GM23338 (cell line): ENCODE results near the gene TMEM236. TPM values are rescaled to one million over a fixed set of nuclear protein-coding genes. Genes with fewer than 3 reads are reported as not detected.

Source experiments
- ATAC-seq: fragments of 200-7000 bp; cut with Tn5 transposase; 3 replicates; pipeline ENCODE4 v1.9.1; 2020
- DNase-seq: peaks from one replicate; pipeline ENCODE4 v3.0.0-alpha.2; 2015; ENCODE audit warnings: low spot score
- H2AFZ ChIP-seq: fragments of 200-600 bp; sonication (generic); 2 replicates; pipeline ENCODE4 v1.8.0; 2016; ENCODE audit warnings: antibody characterized with exemption, mild to moderate bottlenecking, moderate library complexity
- H3F3A ChIP-seq: fragments of 200-600 bp; sonication (generic); replicated peaks from 2 replicates; pipeline ENCODE4 v1.8.0; 2017; ENCODE audit warnings: antibody characterized with exemption, mixed run types, low read depth
- H3K27ac ChIP-seq: fragments of 200-600 bp; sonication (generic); 2 replicates; pipeline ENCODE4 v1.6.1; 2016; ENCODE audit warnings: low read depth
- H3K27me3 ChIP-seq: fragments of 200-600 bp; sonication (generic); 2 replicates; pipeline ENCODE4 v1.8.0; 2016; ENCODE audit warnings: mild to moderate bottlenecking, mixed run types, moderate library complexity; ENCODE audit not compliant: insufficient read depth
- H3K36me3 ChIP-seq: fragments of 200-600 bp; sonication (generic); 2 replicates; pipeline ENCODE4 v1.8.0; 2016; ENCODE audit warnings: mild to moderate bottlenecking; ENCODE audit not compliant: insufficient read depth
- H3K4me1 ChIP-seq: fragments of 200-600 bp; sonication (generic); 2 replicates; pipeline ENCODE4 v1.8.0; 2016; ENCODE audit warnings: mild to moderate bottlenecking, moderate library complexity; ENCODE audit not compliant: insufficient read depth
- H3K4me2 ChIP-seq: fragments of 200-600 bp; sonication (generic); 2 replicates; pipeline ENCODE4 v1.7.1; 2017; ENCODE audit warnings: mixed run types
- H3K4me3 ChIP-seq: fragments of 200-600 bp; sonication (generic); 2 replicates; pipeline ENCODE4 v1.6.1; 2016; ENCODE audit warnings: mixed run types
- H3K79me2 ChIP-seq: fragments of 200-600 bp; sonication (generic); replicated peaks from 2 replicates; pipeline ENCODE4 v1.8.0; 2017; ENCODE audit warnings: mild to moderate bottlenecking; ENCODE audit not compliant: insufficient read depth
- H3K9me2 ChIP-seq: fragments of 200-600 bp; sonication (generic); 2 replicates; pipeline ENCODE4 v1.8.0; 2017; ENCODE audit not compliant: insufficient read depth
- H4K20me1 ChIP-seq: fragments of 200-600 bp; sonication (generic); replicated peaks from 2 replicates; pipeline ENCODE4 v1.8.0; 2017; ENCODE audit warnings: mild to moderate bottlenecking; ENCODE audit not compliant: insufficient read depth
- H3K27ac Mint-ChIP-seq: 2 replicates; pipeline ENCODE4 v1.8.0; 2020; ENCODE audit warnings: inconsistent platforms, mild to moderate bottlenecking, moderate library complexity, mixed read lengths
- H3K27me3 Mint-ChIP-seq: 3 replicates; pipeline ENCODE4 v1.8.0; 2022; ENCODE audit warnings: low read depth, mild to moderate bottlenecking, moderate library complexity, mixed read lengths, inconsistent platforms; ENCODE audit not compliant: insufficient read depth, poor library complexity
- H3K36me3 Mint-ChIP-seq: 3 replicates; pipeline ENCODE4 v1.8.0; 2021; ENCODE audit warnings: low read depth, mild to moderate bottlenecking, inconsistent platforms, moderate library complexity, mixed read lengths
- H3K4me1 Mint-ChIP-seq: 3 replicates; pipeline ENCODE4 v1.8.0; 2020; ENCODE audit warnings: mild to moderate bottlenecking, inconsistent platforms, mixed read lengths
- H3K4me3 Mint-ChIP-seq: 3 replicates; pipeline ENCODE4 v1.8.0; 2021; ENCODE audit warnings: moderate library complexity, mild to moderate bottlenecking, inconsistent platforms, mixed read lengths
- H3K9me3 Mint-ChIP-seq: 3 replicates; pipeline ENCODE4 v1.8.0; 2020; ENCODE audit warnings: moderate library complexity, mild to moderate bottlenecking, inconsistent platforms, mixed read lengths
- CREB1 ChIP-seq: fragments of 250-450 bp; sonication (Bioruptor Pico); IDR thresholded peaks from 2 replicates; pipeline ENCODE4 v1.5.0; 2020; ENCODE audit warnings: low read depth, mild to moderate bottlenecking, moderate library complexity
- CTCF ChIP-seq, 2 experiments: fragments of 200-600 bp in 1 of 2; sonication (generic) in 1 of 2; conservative IDR thresholded peaks; 2 replicates each; pipeline versions ENCODE4 v1.5.1 to v1.6.1; 2016 to 2017; ENCODE audit warnings: antibody characterized with exemption in 2 of 2, low read depth in 2 of 2, mild to moderate bottlenecking in 2 of 2, moderate library complexity in 1 of 2
- ETS1 ChIP-seq: IDR thresholded peaks from 2 replicates; pipeline ENCODE4 v1.6.1; 2016; ENCODE audit warnings: antibody characterized with exemption
- EZH2 ChIP-seq: fragments of 200-600 bp; sonication (generic); IDR thresholded peaks from one replicate; pipeline ENCODE4 v1.8.0; 2017; ENCODE audit warnings: antibody characterized with exemption, mild to moderate bottlenecking, low read depth; ENCODE audit not compliant: unreplicated experiment
- EZH2phosphoT487 ChIP-seq: fragments of 200-600 bp; sonication (generic); IDR thresholded peaks from one replicate; pipeline ENCODE4 v1.8.1; 2018; ENCODE audit warnings: antibody characterized with exemption; ENCODE audit not compliant: unreplicated experiment
- JUNB ChIP-seq: IDR thresholded peaks from one replicate; pipeline ENCODE4 v1.6.1; 2016; ENCODE audit warnings: antibody characterized with exemption; ENCODE audit not compliant: unreplicated experiment
- NANOG ChIP-seq: IDR thresholded peaks from 2 replicates; pipeline ENCODE4 v1.6.1; 2016; ENCODE audit warnings: antibody characterized with exemption, borderline replicate concordance
- REST ChIP-seq: IDR thresholded peaks from one replicate; pipeline ENCODE4 v1.6.1; 2018; ENCODE audit warnings: antibody characterized with exemption; ENCODE audit not compliant: unreplicated experiment
- STAT1 ChIP-seq: IDR thresholded peaks from one replicate; pipeline ENCODE4 v1.6.1; 2016; ENCODE audit warnings: antibody characterized with exemption; ENCODE audit not compliant: unreplicated experiment
- ZNF114 ChIP-seq: fragments of 250-450 bp; sonication (Bioruptor Pico); IDR thresholded peaks from 2 replicates; pipeline ENCODE4 v1.5.0; 2020; ENCODE audit warnings: mild to moderate bottlenecking, moderate library complexity
- ZNF331 ChIP-seq: fragments of 250-450 bp; sonication (Bioruptor Pico); IDR thresholded peaks from 2 replicates; pipeline ENCODE4 v1.5.0; 2020; ENCODE audit warnings: low read depth, mild to moderate bottlenecking, moderate library complexity
- ZNF462 ChIP-seq: fragments of 250-450 bp; sonication (Bioruptor Pico); IDR thresholded peaks from 2 replicates; pipeline ENCODE4 v1.5.0; 2020; ENCODE audit warnings: mild to moderate bottlenecking, moderate library complexity
- polyA plus RNA-seq: library from polyadenylated mRNA; unstranded; fragments of >200 nt; fragmentation: Nextera tagmentation; extraction: Ambion mirVana; gene quantifications from 2 replicates; pipeline ENCODE4 v1.2.1, GENCODE V29; 2016
- total RNA-seq: library from RNA; depleted of rRNA; stranded (reverse); fragments of >200 nt; shearing (Covaris generic); gene quantifications from 2 replicates; pipeline ENCODE4 v1.2.3, GENCODE V29; 2014

TMEM236 gene
- total and polyA plus RNA-seq, 2 experiments from 2014 or later: 0.03 TPM

GRCh38 chr10:17831896-17832295, 79.9 kb downstream of the TMEM236 start (continued):
- TF ChIP-seq CTCF (conservative IDR thresholded peaks at IDR 0.05; ENCODE audit: low read depth in 2 of 2) (no peak), CREB1 (CRISPR knock-in tag) (no peak), ZNF331 (no peak), EZH2phosphoT487 (no peak), STAT1 (no peak)

GRCh38 chr10:17833656-17834055, 81.7 kb downstream of the TMEM236 start:
- Histone ChIP-seq H3K27me3 (no peaks in the 10 kb centered on the region), H3K27ac (no peak overlapping the region), H3K79me2 (no peaks in the 10 kb centered on the region), H3K4me2 (no peak overlapping the region), H3F3A (no peaks in the 10 kb centered on the region), H3K9me2 (no peaks in the 10 kb centered on the region), H4K20me1 (no peaks in the 10 kb centered on the region), H3K4me3 (no peak overlapping the region), H2AFZ (no peak overlapping the region), H3K36me3 (no peaks in the 10 kb centered on the region), H3K4me1 (peaks cover 9% of the 10 kb centered on the region)
- Mint-ChIP-seq H3K27ac (no peak overlapping the region), H3K27me3 (peaks cover 6% of the 10 kb centered on the region), H3K4me3 (no peak overlapping the region), H3K9me3 (no peaks in the 10 kb centered on the region), H3K4me1 (peaks cover 5% of the 10 kb centered on the region; the same call in 2 of the 3 replicates), H3K36me3 (no peaks in the 10 kb centered on the region)
- ATAC-seq (no peak), DNase-seq (no peak)
- TF ChIP-seq ZNF114 (CRISPR knock-in tag): no peak
- no peak for TF ChIP-seq STAT1
- no peak for TF ChIP-seq NANOG
- no peak for TF ChIP-seq EZH2phosphoT487
- no peak for TF ChIP-seq ZNF462 (CRISPR knock-in tag)
- no peak for TF ChIP-seq REST
- TF ChIP-seq EZH2: no peak
- TF ChIP-seq ETS1: no peak
- TF ChIP-seq JUNB: no peak
